GM18507 (cell line): ENCODE data around the gene INTS2.
"Not testable (repeated sequence)": the region's sequence is repeated elsewhere in the genome, so short reads cannot be mapped to it uniquely, and the experiment has no call there.

Experiments used
- DNase-seq: peaks from one replicate; pipeline ENCODE4 v3.0.0; 2011; ENCODE audit warnings: low read depth; ENCODE audit not compliant: insufficient read length; ENCODE audit errors: extremely low spot score
- FAIRE-seq: peaks from 2 replicates; lab custom pipeline; 2011; peaks lifted over from hg19 to GRCh38; lab: Jason Lieb, UNC

The INTS2 gene

GRCh38 chr17:61831099-61831498 is 96.7 kb downstream of the INTS2 start:
- DNase-seq: no peak
- no peak for FAIRE-seq

GRCh38 chr17:61828694-61829093 is 99.1 kb downstream of the INTS2 start:
- no peak for FAIRE-seq

GRCh38 chr17:61827649-61828395 is 100.0 kb downstream of the INTS2 start:
- DNase-seq (no peak), FAIRE-seq (no peak)

More at GRCh38 chr17:61828694-61829093, 99.1 kb downstream of the INTS2 start:
- DNase-seq: no peak

GRCh38 chr17:61826866-61827265 is 100.9 kb downstream of the INTS2 start:
- not testable (repeated sequence) for FAIRE-seq, DNase-seq

GRCh38 chr17:61826198-61826597 is 101.6 kb downstream of the INTS2 start:
- FAIRE-seq, DNase-seq: not testable (repeated sequence)

- no peak for DNase-seq
- FAIRE-seq: no peak
These were observed 102.2 kb downstream of the INTS2 start for GRCh38 chr17:61825448-61826137.

GRCh38 chr17:61822326-61823285 is 105.2 kb downstream of the INTS2 start:
- FAIRE-seq (no peak), DNase-seq (no peak)

GRCh38 chr17:61821655-61822054 is 106.1 kb downstream of the INTS2 start:
- DNase-seq: no peak
- FAIRE-seq: no peak

- not testable (repeated sequence) for DNase-seq, FAIRE-seq
These were observed 108.5 kb downstream of the INTS2 start for GRCh38 chr17:61819265-61819664.

- FAIRE-seq (no peak), DNase-seq (no peak)
These were observed 109.6 kb downstream of the INTS2 start for GRCh38 chr17:61818225-61818624.

GRCh38 chr17:61817452-61817851 is 110.3 kb downstream of the INTS2 start:
- DNase-seq (no peak), FAIRE-seq (no peak)

- DNase-seq (no peak), FAIRE-seq (no peak)
These were observed 111.2 kb downstream of the INTS2 start for GRCh38 chr17:61816538-61816937.

GRCh38 chr17:61815863-61816503 is 111.8 kb downstream of the INTS2 start:
- DNase-seq: no peak
- no peak for FAIRE-seq
